ENCODE data around the gene AGXT.
"Not testable (repeated sequence)": the region's sequence is repeated elsewhere in the genome, so short reads cannot be mapped to it uniquely, and the experiment has no call there.

The AGXT gene

GRCh38 chr2:240840435-240841060 lies 28.1 kb upstream of the AGXT start:
- peak; percentile 32 to 86 (median 69) for DNase-seq

- DNase-seq = not testable (repeated sequence)
Measured at GRCh38 chr2:240846309-240846708, 22.3 kb upstream of the AGXT start.

GRCh38 chr2:240846873-240847595 lies 21.6 kb upstream of the AGXT start:
- DNase-seq = no peak

- no peak for DNase-seq
Measured at GRCh38 chr2:240847817-240848216, 20.8 kb upstream of the AGXT start.

GRCh38 chr2:240848900-240849680 lies 19.5 kb upstream of the AGXT start:
- DNase-seq = no peak

GRCh38 chr2:240850026-240850425 lies 18.6 kb upstream of the AGXT start:
- no peak for DNase-seq

- DNase-seq = no peak
Measured at GRCh38 chr2:240850756-240851077, 17.9 kb upstream of the AGXT start.

GRCh38 chr2:240851078-240851991 lies 17.3 kb upstream of the AGXT start:
- DNase-seq = peak; percentile 56 to 87 (median 60)

GRCh38 chr2:240852671-240853314 lies 15.8 kb upstream of the AGXT start:
- DNase-seq = no peak

GRCh38 chr2:240855670-240856069 lies 13.0 kb upstream of the AGXT start:
- no peak for DNase-seq

- peak in 1 of 3 experiments; percentile 20 for DNase-seq
Measured at GRCh38 chr2:240856151-240856980, 12.3 kb upstream of the AGXT start.

- DNase-seq = peak in 1 of 3 experiments; percentile 26
Measured at GRCh38 chr2:240857039-240858008, 11.3 kb upstream of the AGXT start.

- DNase-seq = no peak
Measured at GRCh38 chr2:240858321-240858720, 10.3 kb upstream of the AGXT start.

- no peak for DNase-seq
Measured at GRCh38 chr2:240858871-240859270, 9.8 kb upstream of the AGXT start.

- no peak for DNase-seq
Measured at GRCh38 chr2:240861547-240861946, 7.1 kb upstream of the AGXT start.

- no peak for DNase-seq
Measured at GRCh38 chr2:240864475-240864874, 4.1 kb upstream of the AGXT start.

GRCh38 chr2:240865391-240865790 lies 3.2 kb upstream of the AGXT start:
- DNase-seq = no peak

- no peak for DNase-seq
Measured at GRCh38 chr2:240869109-240869955, 708 bp downstream of the AGXT start.

All from NCI-H1417 (cell line).